Caco-2 (cell line): ENCODE measurements around the gene BMP6. TPM values are rescaled to one million over a fixed set of nuclear protein-coding genes. Genes with fewer than 3 reads are reported as not detected.

Source experiments
- BruUV-seq: library from RNA; stranded (reverse); fragments of 400-500 nt; replicated peaks from 2 replicates; lab custom pipeline; 2021; lab: Mats Ljungman, UMichigan
- CTCF ChIA-PET: fragments of 300-600 bp; sonication (Branson Sonifier 250); formaldehyde crosslinking; loops from one replicate; lab custom pipeline; 2022; ENCODE audit warnings: antibody characterized with exemption; lab: Charles Lee
- POLR2A ChIA-PET: fragments of 300-600 bp; sonication (Branson Sonifier 250); formaldehyde crosslinking; loops from one replicate; lab custom pipeline; 2022; ENCODE audit warnings: antibody characterized with exemption; lab: Charles Lee
- DNase-seq, 2 experiments: peaks; one replicate each; pipeline versions ENCODE4 v3.0.0 to v3.0.0-alpha.2; 2020 to 2022
- H3K27me3 ChIP-seq: replicated peaks from 2 replicates; pipeline ENCODE4 v1.6.0; 2011; ENCODE audit warnings: low read length; ENCODE audit not compliant: control insufficient read depth, insufficient read depth
- H3K36me3 ChIP-seq: 2 replicates; pipeline ENCODE4 v1.5.1; 2011; ENCODE audit warnings: low read length; ENCODE audit not compliant: control insufficient read depth, insufficient read depth
- H3K4me1 ChIP-seq: fragments of 250-450 bp; sonication (Bioruptor Pico); 2 replicates; pipeline ENCODE4 v1.5.1; 2020; ENCODE audit warnings: mild to moderate bottlenecking
- H3K4me3 ChIP-seq: 2 replicates; pipeline ENCODE4 v1.5.1; 2011; ENCODE audit warnings: low read depth, mild to moderate bottlenecking, control low read depth, low read length
- H3K9me3 ChIP-seq: fragments of 250-450 bp; sonication (Bioruptor Pico); 2 replicates; pipeline ENCODE4 v1.5.1; 2020; ENCODE audit warnings: mild to moderate bottlenecking, moderate library complexity
- H3K27ac Mint-ChIP-seq: one replicate; pipeline ENCODE4 v1.8.0; 2022; ENCODE audit warnings: mixed read lengths; ENCODE audit not compliant: unreplicated experiment
- H3K27me3 Mint-ChIP-seq: one replicate; pipeline ENCODE4 v1.8.0; 2022; ENCODE audit warnings: mixed read lengths; ENCODE audit not compliant: insufficient read depth, unreplicated experiment
- H3K36me3 Mint-ChIP-seq: one replicate; pipeline ENCODE4 v1.8.0; 2022; ENCODE audit warnings: mild to moderate bottlenecking, mixed read lengths; ENCODE audit not compliant: insufficient read depth, unreplicated experiment
- H3K4me1 Mint-ChIP-seq: one replicate; pipeline ENCODE4 v1.8.0; 2022; ENCODE audit warnings: low read depth, mixed read lengths; ENCODE audit not compliant: unreplicated experiment
- H3K4me3 Mint-ChIP-seq: one replicate; pipeline ENCODE4 v1.8.0; 2022; ENCODE audit warnings: mild to moderate bottlenecking, moderate library complexity, mixed read lengths; ENCODE audit not compliant: unreplicated experiment
- H3K9me3 Mint-ChIP-seq: one replicate; pipeline ENCODE4 v1.8.0; 2022; ENCODE audit warnings: mixed read lengths; ENCODE audit not compliant: unreplicated experiment
- CTCF ChIP-seq, 2 experiments: fragments of 200-600 bp in 1 of 2; IDR thresholded peaks; 1 replicate in 1 of 2; 2 replicates in 1 of 2; pipeline versions ENCODE4 v1.5.1 to v1.8.0; 2011 to 2022; ENCODE audit warnings: antibody characterized with exemption in 1 of 2, control low read depth in 1 of 2, inconsistent platforms in 1 of 2, low read depth in 1 of 2, low read length in 1 of 2, mild to moderate bottlenecking in 1 of 2, moderate library complexity in 1 of 2; ENCODE audit not compliant: insufficient read depth in 1 of 2, severe bottlenecking in 1 of 2, unreplicated experiment in 1 of 2
- intact Hi-C: fragments of 100-400 bp; cut with micrococcal nuclease; formaldehyde crosslinking; loops from one replicate; pipeline ENCODE4 v1.10.0; 2022; ENCODE audit not compliant: unreplicated experiment
- total RNA-seq: library from RNA; stranded (reverse); gene quantifications from 2 replicates; pipeline ENCODE4 v1.2.3, GENCODE V29; 2022

The BMP6 gene
- total RNA-seq, 1 experiment from 2014 or later: 0.61 TPM

- Histone ChIP-seq H3K27me3 (peaks cover 3% of the 10 kb centered on the region; the same call in 1 of the 2 replicates), H3K4me1 (no peaks in the 10 kb centered on the region), H3K36me3 (no peaks in the 10 kb centered on the region), H3K9me3 (no peaks in the 10 kb centered on the region), H3K4me3 (no peak overlapping the region)
- H3K36me3 Mint-ChIP-seq: no peaks in the 10 kb centered on the region
- no peak for TF ChIP-seq CTCF (IDR thresholded peaks at IDR 0.05; ENCODE audit: insufficient read depth in 1 of 2, low read depth in 1 of 2, low read length in 1 of 2, severe bottlenecking in 1 of 2, unreplicated experiment in 1 of 2)
- peaks cover 15% of the 10 kb centered on the region for H3K27me3 Mint-ChIP-seq
- no peaks in the 10 kb centered on the region for H3K4me1 Mint-ChIP-seq
- intact Hi-C loops: no loop called here
- CTCF ChIA-PET: no interaction called here
- no peak overlapping the region for H3K4me3 Mint-ChIP-seq
- H3K9me3 Mint-ChIP-seq: no peaks in the 10 kb centered on the region
- H3K27ac Mint-ChIP-seq: no peak overlapping the region
- no TSS peak for BruUV-seq
- DNase-seq: no peak
- POLR2A ChIA-PET: no interaction called here
These were observed 20.0 kb downstream of the BMP6 start for GRCh38 chr6:7745942-7746341.

GRCh38 chr6:7747016-7747415 lies 21.1 kb downstream of the BMP6 start:
- H3K9me3 Mint-ChIP-seq: no peaks in the 10 kb centered on the region
- intact Hi-C loops: no loop called here
- no peaks in the 10 kb centered on the region for H3K4me1 ChIP-seq
- peaks cover 3% of the 10 kb centered on the region; the same call in 1 of the 2 replicates for H3K27me3 ChIP-seq
- no peaks in the 10 kb centered on the region for H3K36me3 ChIP-seq
- ChIA-PET POLR2A (no interaction called here), CTCF (no interaction called here)
- peaks cover 12% of the 10 kb centered on the region for H3K27me3 Mint-ChIP-seq
- no peaks in the 10 kb centered on the region for H3K36me3 Mint-ChIP-seq
- DNase-seq: no peak
- no peaks in the 10 kb centered on the region for H3K4me1 Mint-ChIP-seq
- no peak for TF ChIP-seq CTCF (IDR thresholded peaks at IDR 0.05; ENCODE audit: insufficient read depth in 1 of 2, low read depth in 1 of 2, low read length in 1 of 2, severe bottlenecking in 1 of 2, unreplicated experiment in 1 of 2)
- no peak overlapping the region for H3K4me3 Mint-ChIP-seq
- H3K9me3 ChIP-seq: no peaks in the 10 kb centered on the region
- BruUV-seq: no TSS peak
- no peak overlapping the region for H3K4me3 ChIP-seq
- no peak overlapping the region for H3K27ac Mint-ChIP-seq

- Mint-ChIP-seq H3K4me3 (no peak overlapping the region), H3K27ac (no peak overlapping the region), H3K36me3 (no peaks in the 10 kb centered on the region), H3K4me1 (no peaks in the 10 kb centered on the region), H3K9me3 (no peaks in the 10 kb centered on the region), H3K27me3 (peaks cover 12% of the 10 kb centered on the region)
- ChIA-PET POLR2A (no interaction called here), CTCF (no interaction called here)
- Histone ChIP-seq H3K9me3 (no peaks in the 10 kb centered on the region), H3K4me1 (no peaks in the 10 kb centered on the region), H3K36me3 (no peaks in the 10 kb centered on the region), H3K4me3 (no peak overlapping the region), H3K27me3 (peaks cover 3% of the 10 kb centered on the region; the same call in 1 of the 2 replicates)
- no TSS peak for BruUV-seq
- DNase-seq: no peak
- TF ChIP-seq CTCF (IDR thresholded peaks at IDR 0.05; ENCODE audit: insufficient read depth in 1 of 2, low read depth in 1 of 2, low read length in 1 of 2, severe bottlenecking in 1 of 2, unreplicated experiment in 1 of 2): no peak
- intact Hi-C loops: no loop called here
These were observed 21.5 kb downstream of the BMP6 start for GRCh38 chr6:7747433-7747832.
